Daoy (cell line): Measurements from ENCODE around the gene CBLN3. TPM values are rescaled to one million over a fixed set of nuclear protein-coding genes. Genes with fewer than 3 reads are reported as not detected.

Source experiments
- DNase-seq: peaks from one replicate; pipeline ENCODE4 v3.0.0-alpha.2; 2015; ENCODE audit warnings: low read depth
- total RNA-seq: library from RNA; depleted of rRNA; stranded (reverse); fragments of >200 nt; shearing (Covaris generic); gene quantifications from 2 replicates; pipeline ENCODE4 v1.2.3, GENCODE V29; 2014

The CBLN3 gene
- total RNA-seq, 1 experiment from 2014 or later: not detected

DNA sequence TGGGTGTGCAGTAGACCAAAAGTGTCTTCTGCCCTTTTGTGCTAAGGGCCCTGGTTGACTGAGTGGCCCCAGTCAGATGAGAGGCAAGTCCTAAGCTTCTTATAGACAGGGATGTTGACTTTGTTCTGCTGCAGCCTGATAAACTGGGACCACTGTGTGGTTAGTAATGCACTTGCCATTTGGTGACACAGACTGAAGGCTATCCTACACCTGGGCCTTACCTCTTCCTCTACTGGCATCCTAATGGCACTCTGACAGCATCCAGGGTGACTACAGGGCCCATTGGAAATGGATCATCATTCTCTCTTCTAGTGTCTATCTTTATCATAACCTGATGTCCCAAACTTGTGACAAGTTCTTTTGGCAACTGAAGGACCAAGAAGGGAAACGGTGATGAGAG is 9.8 kb upstream of the CBLN3 start:
- DNase-seq: no peak

DNA sequence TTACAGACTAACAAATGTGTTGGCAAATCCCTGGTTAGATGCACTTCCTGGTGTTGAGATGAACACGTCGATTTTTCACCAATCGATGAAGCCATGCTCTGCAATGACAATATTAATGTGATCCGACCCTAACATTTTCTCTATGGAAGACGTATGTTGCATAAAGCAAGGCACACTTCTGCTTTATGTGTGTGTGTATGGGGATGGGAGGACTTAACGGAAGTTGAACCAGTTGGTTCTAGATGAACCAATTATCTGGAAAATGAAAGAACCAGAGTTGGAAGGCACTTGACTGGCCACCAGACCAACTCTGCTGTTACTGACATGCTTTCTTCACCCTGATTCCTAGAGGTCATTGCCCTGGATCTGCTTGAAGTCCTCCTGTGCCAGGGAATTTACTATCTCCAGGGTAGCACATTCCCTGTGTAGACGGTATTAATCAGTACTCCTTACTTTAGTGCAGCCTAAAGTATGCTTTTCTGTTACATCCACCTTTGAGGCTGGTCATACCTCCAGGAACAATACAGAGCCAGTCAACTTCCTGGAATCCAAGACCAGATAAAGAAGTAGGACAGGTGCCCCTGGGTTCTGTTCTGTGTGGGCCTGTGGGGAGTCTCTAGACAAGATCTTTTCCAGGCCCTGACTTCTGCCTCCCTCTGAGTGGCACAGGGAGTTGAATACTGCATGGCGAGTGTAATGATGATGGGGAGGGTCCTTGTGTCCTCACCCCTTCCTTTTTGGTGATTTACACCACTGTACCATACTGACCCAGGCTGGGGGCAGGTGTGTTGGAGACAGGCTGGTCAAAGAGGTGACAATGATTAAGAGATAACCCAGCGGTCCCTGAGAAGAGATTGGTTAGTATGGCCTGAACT is 9.0 kb upstream of the CBLN3 start:
- DNase-seq: no peak

DNA sequence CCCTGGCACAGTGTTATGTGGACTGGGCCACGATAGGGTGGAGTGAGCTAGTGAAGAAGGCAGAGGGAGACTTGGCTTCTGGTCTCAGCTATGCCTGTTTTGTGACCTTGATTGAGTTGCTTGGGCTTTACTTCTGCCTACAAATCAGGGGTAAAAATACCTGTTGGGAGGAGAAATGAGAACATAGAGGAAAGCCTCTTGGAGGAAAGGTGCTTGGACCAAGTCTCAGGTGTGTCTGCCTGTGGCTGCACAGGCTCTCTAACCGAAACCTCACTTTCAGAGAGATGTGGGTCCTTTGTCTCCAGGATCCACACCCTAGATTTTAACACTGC is 8.2 kb upstream of the CBLN3 start:
- DNase-seq: no peak

DNA sequence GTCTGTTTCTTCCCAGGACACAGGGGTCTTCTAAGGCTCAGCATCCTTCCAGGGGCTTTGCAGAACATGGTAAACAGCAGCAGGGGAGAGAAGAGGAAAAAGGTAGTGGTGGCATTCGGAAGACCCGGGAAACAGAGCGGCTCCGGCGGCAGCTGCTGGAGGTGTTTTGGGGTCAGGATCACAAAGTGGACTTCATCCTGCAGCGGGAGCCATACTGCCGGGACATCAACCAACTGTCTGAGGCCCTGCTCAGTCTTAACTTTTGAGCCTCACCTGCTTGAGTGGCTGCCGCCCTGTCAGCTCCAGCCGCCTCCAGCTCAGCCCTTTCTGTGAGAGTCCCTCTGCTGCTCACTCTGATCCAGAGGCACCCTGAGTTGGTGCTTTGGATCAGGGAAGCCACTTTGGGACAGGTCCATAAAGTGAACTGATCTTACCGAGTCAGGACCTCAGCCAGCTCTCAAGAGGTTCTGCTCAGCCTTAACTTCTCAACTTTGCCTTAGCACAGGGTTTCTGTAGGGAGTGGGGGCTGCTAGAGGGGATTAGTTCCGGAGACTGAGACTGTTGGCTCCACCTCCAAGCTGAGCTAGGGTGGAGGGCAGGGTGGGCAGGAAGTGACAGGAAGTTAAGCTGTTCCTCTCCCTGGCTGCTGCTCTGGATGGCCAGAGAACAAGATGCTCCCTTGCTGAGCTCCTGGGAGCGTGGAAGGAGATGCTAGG is 7.7 kb upstream of the CBLN3 start:
- no peak for DNase-seq

GRCh38 chr14:24436355-24437019 is 7.0 kb upstream of the CBLN3 start:
- peak; percentile 72 for DNase-seq

DNA sequence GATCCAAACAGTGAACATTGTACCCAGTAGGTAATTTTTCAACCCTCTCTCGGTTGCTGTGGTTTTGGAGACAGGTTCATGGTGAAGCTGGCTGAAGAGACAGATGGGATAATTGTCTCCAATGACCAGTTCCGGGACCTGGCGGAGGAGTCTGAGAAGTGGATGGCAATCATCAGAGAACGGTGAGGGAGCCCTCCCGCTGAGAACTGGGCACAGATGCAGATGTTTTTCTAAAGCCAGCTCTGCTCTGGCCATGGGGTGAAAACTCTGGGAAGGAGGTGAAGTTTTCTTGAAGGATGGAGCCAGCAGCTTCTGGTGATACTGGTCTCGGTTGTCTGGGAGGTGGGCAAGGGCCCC is 6.5 kb upstream of the CBLN3 start:
- no peak for DNase-seq

DNA sequence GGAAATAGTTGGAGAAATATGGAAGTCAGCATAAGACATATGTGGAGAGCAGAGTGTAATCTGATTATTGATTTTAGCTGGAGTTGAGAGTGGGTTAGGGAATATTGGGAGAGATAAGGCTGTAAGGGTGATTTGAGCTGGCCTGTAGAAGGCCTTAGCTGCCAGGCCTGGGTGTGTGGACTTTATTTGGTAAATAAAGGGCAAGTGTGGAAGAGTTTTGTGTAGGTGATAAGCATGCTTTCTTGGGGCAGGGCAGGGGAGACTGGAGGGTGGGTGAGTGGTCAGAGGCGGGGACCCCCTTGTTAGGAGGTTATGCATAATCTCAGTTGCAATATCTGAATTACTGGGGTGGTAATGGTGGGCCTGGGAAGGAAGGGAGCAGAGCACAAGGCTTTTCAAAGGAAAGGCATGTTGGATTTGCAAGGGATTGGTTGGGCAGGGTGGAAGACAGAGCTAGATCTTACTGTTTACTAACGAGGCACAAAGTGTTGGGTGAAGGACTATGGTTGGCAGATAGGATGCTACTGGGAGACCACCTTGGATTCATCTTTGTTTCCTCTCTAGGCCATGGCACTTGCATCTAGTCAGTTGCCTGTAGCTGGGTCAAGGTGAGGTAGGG is 5.8 kb upstream of the CBLN3 start:
- DNase-seq: no peak

DNA sequence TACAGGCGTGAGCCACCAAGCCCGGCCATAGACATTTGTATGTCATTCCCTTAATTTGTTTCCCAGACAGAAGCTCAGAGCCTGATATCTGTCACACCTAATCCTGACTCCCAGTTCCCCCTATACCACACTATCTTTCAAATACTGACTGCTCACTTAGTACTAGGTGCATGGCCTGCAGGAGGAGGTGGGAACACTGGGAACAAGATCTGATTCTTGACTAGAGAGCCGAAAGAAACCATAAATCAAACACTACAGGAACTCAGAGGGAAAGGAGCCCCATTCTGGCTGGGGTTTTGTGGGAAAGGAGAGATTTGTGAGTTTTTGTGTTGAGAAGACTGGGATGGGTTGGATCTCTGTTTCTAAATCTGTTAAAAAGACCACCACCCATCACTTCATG is 5.2 kb upstream of the CBLN3 start:
- no peak for DNase-seq

DNA sequence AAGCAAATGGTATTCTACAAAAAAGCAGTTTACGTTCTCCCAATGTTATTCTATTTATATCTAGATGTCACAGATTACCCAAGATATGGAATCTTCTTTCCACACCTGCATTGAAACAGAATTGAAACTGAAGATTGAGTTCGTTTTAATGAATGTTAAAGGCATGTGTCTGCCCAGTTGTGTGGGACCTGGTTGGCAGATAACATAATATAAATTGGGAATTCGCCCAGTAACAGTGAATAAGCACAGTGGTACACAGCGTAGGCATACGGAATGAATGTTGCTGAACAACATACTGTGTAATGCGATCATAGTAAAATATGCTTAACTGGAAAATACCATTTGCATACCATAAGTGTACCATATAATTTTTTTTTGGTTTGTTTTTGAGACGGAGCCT is 4.6 kb upstream of the CBLN3 start:
- DNase-seq: no peak

- DNase-seq: no peak
These were observed 3.0 kb upstream of the CBLN3 start for GRCh38 chr14:24432259-24433131.

GRCh38 chr14:24431569-24432258 is 2.2 kb upstream of the CBLN3 start:
- peak; percentile 97 for DNase-seq

- DNase-seq: peak; percentile 29
These were observed 1.5 kb upstream of the CBLN3 start for GRCh38 chr14:24430682-24431568.

DNA sequence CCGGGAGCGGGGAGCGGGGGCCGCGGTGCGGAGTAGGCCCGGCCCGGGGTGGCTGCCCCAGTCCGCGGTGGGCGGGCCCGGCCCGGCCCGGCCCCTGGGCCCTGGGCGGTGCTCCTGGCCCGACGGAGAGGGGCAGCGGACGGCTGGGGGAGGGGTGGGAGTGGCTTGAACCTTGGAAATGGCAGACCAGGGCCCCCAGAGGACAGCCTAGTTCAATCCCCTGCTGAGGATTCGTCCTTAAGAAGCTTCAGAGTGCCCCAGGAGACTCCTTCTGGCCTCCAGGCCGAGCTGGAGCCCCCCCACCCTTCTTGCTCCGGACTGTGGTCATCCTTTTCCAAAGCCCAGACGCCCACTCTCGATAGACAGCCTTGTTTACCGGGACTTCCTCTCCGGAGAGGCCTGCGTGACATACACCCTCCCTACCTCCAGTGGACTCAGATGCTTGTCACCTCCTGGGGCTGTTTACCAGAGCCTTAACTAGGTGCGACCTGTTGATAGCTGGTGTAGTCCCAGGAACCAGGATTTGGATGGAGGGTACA is 744 bp upstream of the CBLN3 start:
- DNase-seq: peak; percentile 82

DNA sequence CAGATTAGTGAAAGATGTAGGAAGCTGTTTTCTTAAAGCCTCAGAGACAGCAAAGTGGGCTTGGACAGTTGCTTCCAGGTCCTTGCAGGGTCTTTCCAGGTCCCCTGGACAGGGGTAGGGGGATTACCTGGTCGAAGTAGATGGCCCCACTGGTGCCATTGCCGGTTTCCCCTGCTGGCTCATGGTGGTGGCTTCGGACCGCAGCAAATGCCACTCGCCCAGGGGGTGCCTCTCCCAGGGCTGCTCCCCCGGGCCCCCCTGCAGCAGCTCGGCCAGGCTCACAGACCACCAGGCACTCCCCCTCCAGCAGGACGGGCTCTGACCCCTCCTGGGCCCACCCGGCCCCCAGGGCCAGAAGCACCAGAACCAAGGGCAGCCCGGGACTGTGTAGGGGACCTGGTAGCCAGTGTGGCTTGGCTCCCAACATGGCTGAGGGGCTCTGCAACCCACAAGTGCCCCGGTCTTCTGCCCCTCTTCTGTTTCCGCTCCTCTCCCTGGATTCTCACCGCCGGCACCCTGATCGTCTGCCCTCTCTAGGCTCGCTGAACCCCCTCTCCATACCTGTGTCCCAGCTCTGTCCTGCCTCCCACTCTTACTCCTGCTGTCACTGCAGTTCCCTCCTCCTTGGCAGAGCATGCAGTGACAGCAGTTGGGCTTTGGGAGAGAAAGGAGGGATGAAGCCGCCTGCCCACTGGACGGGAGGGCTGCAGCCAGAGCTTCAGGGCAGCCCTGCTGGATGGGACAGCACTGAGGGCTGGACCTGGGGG is 657 bp downstream of the CBLN3 start:
- no peak for DNase-seq

- DNase-seq: no peak
These were observed 1.6 kb downstream of the CBLN3 start for GRCh38 chr14:24427537-24428508.

- DNase-seq: no peak
These were observed 2.4 kb downstream of the CBLN3 start for GRCh38 chr14:24426912-24427536.
